ENCODE results near the gene ADAMTSL1. TPM values are rescaled to one million over a fixed set of nuclear protein-coding genes. Genes with fewer than 3 reads are reported as not detected.
A peak's percentile ranks its signal among the peaks of the same experiment; 100 is the strongest.

ADAMTSL1 gene
- total and polyA plus RNA-seq, 8 donors: 1.1 to 98.8 (median 8.4) TPM

DNA sequence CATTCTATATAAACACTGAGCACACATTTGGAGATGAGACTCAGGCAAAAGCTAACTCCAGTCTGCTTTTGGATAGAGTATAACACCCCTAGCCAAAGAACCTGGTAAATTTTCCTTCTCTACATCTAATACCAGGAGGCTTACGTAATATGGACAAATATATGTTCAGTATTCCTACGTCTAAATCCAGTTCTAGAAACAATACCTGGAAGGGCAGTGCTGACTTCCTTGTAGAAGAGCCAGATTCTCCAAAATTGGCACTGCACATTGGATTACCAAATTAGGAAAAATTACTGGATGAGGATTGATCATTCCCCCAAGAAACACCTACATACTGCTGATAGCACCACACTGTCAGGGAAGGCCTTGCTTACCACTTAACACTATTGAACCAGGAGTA is 311.7 kb downstream of the ADAMTSL1 start:
- intact Hi-C loops (cut with DNase I; ENCODE audit: low total_unique reads): no loop called here
- Histone ChIP-seq H3K27ac (peak overlapping the region in 4 of 5 donors; percentile 17 to 64 (median 53)), H3K36me3 (no peaks in the 10 kb centered on the region), H3K9me3 (no peaks in the 10 kb centered on the region), H3K4me1 (peaks cover 0 to 35% (median 18%) of the 10 kb centered on the region in 4 donors), H3K4me3 (no peak overlapping the region), H3K27me3 (no peaks in the 10 kb centered on the region)
- no peak for DNase-seq
- TF ChIP-seq EP300 (IDR thresholded peaks at IDR 0.05) (no peak), POLR2AphosphoS5 (IDR thresholded peaks at IDR 0.05) (no peak), POLR2A (IDR thresholded peaks at IDR 0.05) (no peak)
- TF ChIP-seq, protein P1, sequence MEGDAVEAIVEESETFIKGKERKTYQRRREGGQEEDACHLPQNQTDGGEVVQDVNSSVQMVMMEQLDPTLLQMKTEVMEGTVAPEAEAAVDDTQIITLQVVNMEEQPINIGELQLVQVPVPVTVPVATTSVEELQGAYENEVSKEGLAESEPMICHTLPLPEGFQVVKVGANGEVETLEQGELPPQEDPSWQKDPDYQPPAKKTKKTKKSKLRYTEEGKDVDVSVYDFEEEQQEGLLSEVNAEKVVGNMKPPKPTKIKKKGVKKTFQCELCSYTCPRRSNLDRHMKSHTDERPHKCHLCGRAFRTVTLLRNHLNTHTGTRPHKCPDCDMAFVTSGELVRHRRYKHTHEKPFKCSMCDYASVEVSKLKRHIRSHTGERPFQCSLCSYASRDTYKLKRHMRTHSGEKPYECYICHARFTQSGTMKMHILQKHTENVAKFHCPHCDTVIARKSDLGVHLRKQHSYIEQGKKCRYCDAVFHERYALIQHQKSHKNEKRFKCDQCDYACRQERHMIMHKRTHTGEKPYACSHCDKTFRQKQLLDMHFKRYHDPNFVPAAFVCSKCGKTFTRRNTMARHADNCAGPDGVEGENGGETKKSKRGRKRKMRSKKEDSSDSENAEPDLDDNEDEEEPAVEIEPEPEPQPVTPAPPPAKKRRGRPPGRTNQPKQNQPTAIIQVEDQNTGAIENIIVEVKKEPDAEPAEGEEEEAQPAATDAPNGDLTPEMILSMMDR (IDR thresholded peaks at IDR 0.05): no peak
- 50 to 63% (median 54%) methylated on average over 2 of the region's 2 CpGs for WGBS, 5 donors

DNA sequence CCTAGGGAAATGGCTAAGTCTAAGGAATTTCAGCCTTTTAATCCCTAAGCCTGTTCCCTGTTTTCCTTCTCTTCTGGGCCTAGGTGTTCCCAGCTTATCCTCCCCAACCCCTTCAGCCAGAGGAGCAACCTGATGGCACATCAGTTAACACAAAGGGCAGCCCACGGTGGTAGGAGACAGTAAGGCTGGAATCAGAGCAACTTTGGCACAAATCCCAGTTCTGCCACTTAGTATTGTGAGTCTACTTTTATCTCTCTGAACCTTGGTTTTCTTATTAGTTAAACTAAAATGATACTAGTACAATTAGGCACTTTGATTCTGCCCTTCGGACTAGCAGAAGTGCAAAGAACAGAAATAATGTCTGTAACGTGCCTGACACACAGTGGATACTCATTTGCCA is 312.2 kb downstream of the ADAMTSL1 start:
- H3K27me3 ChIP-seq: no peaks in the 10 kb centered on the region
- 40 to 55% (median 43%) methylated on average over 3 of the region's 3 CpGs for WGBS, 5 donors
- no peak for TF ChIP-seq EP300 (IDR thresholded peaks at IDR 0.05)
- H3K4me1 ChIP-seq: peaks cover 0 to 35% (median 18%) of the 10 kb centered on the region in 4 donors
- no peaks in the 10 kb centered on the region for H3K36me3 ChIP-seq
- intact Hi-C loops (cut with DNase I; ENCODE audit: low total_unique reads): no loop called here
- H3K27ac ChIP-seq: peak overlapping the region; percentile 17 to 64 (median 56)
- no peak overlapping the region for H3K4me3 ChIP-seq
- H3K9me3 ChIP-seq: no peaks in the 10 kb centered on the region
- DNase-seq: no peak

DNA sequence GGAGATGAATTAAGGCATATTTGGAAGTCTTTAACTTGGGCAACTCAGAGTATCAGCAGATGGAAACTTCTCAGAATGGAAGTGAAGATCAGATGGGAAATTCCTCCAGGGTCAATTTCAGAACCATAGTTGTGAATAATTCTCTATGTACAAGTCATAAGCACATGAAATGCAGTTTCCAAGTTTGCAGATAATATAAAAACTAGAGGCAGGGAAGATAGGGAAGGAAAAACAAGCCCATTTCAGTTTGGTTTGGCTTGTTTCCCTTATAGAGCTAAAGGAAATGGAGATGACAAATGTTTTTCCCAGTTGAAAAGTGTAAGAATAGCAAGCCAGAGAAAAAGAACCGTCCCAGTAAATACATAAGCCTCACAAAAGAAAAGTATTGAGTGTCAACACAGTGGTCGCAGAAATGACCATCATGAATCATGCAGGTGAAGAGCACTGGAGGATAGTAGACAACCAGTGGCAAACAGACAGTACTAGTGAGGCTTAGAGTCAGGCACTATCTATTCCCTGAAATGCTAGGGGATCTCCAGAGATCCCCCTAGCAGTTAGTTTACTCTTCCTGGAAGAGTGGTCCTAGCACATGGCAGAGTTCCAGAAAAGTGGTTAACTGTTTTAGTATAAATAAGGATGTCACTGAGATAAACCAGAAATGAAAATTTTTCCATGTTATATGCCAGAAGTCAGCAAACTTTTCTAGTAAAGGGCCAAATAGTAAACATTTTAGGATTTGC is 313.1 kb downstream of the ADAMTSL1 start:
- H3K4me1 ChIP-seq: peaks cover 0 to 35% (median 18%) of the 10 kb centered on the region in 4 donors

DNA sequence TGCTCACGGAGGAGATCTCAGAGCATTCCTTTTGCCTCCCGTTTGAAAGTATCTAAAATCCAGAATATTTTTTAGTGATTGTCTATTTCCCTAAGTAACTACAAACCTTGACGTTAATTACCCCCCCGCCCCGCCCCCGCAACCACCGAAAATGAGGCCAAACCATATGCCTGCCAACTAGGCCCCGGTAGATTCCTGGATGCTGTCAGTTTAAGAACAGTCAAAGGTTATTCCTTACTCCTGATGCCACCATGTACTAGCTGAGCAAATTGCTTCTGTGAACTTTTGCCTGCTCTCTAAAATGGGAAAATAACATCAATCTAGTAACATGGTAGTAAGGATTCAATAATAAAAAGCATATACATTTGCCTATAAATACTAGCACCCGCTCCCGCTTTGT is 314.3 kb downstream of the ADAMTSL1 start:
- TF ChIP-seq EP300 (IDR thresholded peaks at IDR 0.05) (no peak), POLR2AphosphoS5 (IDR thresholded peaks at IDR 0.05) (no peak), POLR2A (IDR thresholded peaks at IDR 0.05) (no peak)
- TF ChIP-seq, protein P1 (IDR thresholded peaks at IDR 0.05): no peak
- H3K4me1 ChIP-seq: peaks cover 0 to 35% (median 18%) of the 10 kb centered on the region in 4 donors
- peak overlapping the region in 3 of 5 donors; percentile 50 to 64 (median 56) for H3K27ac ChIP-seq
- intact Hi-C loops (cut with DNase I; ENCODE audit: low total_unique reads): no loop called here
- no peaks in the 10 kb centered on the region for H3K9me3 ChIP-seq
- no peak for DNase-seq
- WGBS, 5 donors: 82 to 92% (median 91%) methylated on average over 10 of the region's 10 CpGs
- no peaks in the 10 kb centered on the region for H3K27me3 ChIP-seq
- no peaks in the 10 kb centered on the region for H3K36me3 ChIP-seq
- no peak overlapping the region for H3K4me3 ChIP-seq

More for the DNA sequence above, 313.1 kb downstream of the ADAMTSL1 start:
- Histone ChIP-seq H3K27me3 (no peaks in the 10 kb centered on the region), H3K36me3 (no peaks in the 10 kb centered on the region), H3K4me3 (no peak overlapping the region), H3K9me3 (no peaks in the 10 kb centered on the region), H3K27ac (peak overlapping the region in 4 of 5 donors; percentile 1 to 64 (median 53))
- WGBS, 5 donors: 12 to 26% (median 21%) methylated on average over 2 of the region's 2 CpGs
- intact Hi-C loops (cut with DNase I; ENCODE audit: low total_unique reads): no loop called here
- TF ChIP-seq POLR2A (IDR thresholded peaks at IDR 0.05) (no peak), EP300 (IDR thresholded peaks at IDR 0.05) (no peak)
- DNase-seq: peak in 1 of 2 donors; percentile 86

DNA sequence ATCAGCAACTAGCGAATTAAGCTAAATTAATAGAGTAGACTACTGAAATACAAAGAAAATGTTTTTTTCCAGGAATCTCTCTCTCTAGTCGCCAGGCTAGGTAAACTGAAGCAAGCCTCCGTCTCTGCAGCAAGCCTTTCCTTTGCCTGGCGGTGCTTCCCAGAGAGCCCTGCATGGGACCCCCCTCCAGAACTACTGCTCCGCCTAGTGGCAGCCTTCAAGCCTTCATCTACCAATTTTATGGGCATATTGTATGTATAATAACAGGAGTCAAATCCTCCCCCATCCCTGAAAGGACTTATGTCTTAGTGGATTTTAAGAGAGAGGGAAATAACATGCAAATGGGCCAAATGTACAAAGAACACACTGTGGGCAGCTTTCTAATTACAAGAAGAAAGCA is 317.1 kb downstream of the ADAMTSL1 start:
- H3K27me3 ChIP-seq: no peaks in the 10 kb centered on the region
- no peaks in the 10 kb centered on the region for H3K9me3 ChIP-seq
- 81 to 95% (median 87%) methylated on average over 5 of the region's 5 CpGs for WGBS, 5 donors
- intact Hi-C loops (cut with DNase I; ENCODE audit: low total_unique reads): no loop called here
- H3K4me1 ChIP-seq: peaks cover 0 to 26% (median 15%) of the 10 kb centered on the region in 4 donors
- DNase-seq: peak in 1 of 2 donors; percentile 46
- H3K4me3 ChIP-seq: no peak overlapping the region
- no peak overlapping the region for H3K27ac ChIP-seq
- H3K36me3 ChIP-seq: no peaks in the 10 kb centered on the region
- TF ChIP-seq POLR2A (IDR thresholded peaks at IDR 0.05) (no peak), POLR2AphosphoS5 (IDR thresholded peaks at IDR 0.05) (no peak), EP300 (IDR thresholded peaks at IDR 0.05) (no peak)
- TF ChIP-seq, protein P1 (IDR thresholded peaks at IDR 0.05): no peak

All from stomach (tissue), 9 donors.